NOMO-1 treated with DMSO at 0.1 percent for 48 hours (cell line): ENCODE results near the gene GSTA5.
"Not testable (repeated sequence)": the region's sequence is repeated elsewhere in the genome, so short reads cannot be mapped to it uniquely, and the experiment has no call there.

Source experiments
- DNase-seq: peaks from one replicate; lab custom pipeline; 2025; ENCODE audit not compliant: unreplicated experiment; lab: John Stamatoyannopoulos, UW

The GSTA5 gene

GRCh38 chr6:52840763-52841585 lies at the start of gene GSTA5:
Gene GSTA5, minus strand, starts transcription at chr6:52840813.
- no peak for DNase-seq

- no peak for DNase-seq
Measured at GRCh38 chr6:52890018-52890417, 49.4 kb upstream of the GSTA5 start.

GRCh38 chr6:52887910-52888524 lies 47.4 kb upstream of the GSTA5 start:
- no peak for DNase-seq

DNA sequence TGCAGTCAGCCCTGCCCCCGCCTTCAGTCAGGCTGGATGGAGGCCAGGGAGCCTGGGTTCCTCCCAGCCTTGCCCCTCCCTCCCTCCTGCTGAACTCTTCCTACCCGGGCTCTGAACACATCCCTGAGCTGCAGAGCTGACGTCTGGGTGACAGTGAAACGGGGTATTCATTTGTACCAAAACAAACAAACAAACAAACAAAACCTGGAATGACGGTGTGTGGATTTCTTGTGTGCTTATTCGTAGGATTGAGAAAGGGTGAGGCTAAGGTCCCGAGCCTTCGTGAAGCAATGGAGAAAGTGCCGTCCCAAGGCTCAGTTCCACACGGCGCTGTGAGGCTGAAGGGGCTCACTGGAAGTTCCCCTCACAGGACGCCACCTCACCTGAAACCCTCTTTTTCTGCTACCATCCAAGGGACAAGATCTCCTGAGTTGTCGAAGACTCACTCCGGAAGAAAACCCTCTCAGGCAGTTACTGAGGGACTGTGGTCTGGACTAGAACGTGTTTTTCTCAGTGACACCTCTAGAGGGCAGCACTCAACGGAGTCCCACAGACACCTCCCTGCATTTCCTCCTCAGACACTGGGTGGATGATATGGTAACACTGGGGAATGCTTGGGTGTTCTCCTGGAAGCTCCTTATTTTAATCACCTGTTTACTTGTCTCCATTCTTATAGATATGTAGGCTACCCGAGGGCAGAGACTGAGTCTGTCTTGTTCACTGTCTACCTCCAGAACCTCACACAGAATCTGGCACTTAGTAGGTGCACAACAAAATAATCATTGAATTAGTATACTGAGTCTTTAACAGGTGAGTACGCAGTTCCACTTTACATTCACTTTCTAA lies 41.6 kb upstream of the GSTA5 start:
- peak; percentile 70 for DNase-seq

DNA sequence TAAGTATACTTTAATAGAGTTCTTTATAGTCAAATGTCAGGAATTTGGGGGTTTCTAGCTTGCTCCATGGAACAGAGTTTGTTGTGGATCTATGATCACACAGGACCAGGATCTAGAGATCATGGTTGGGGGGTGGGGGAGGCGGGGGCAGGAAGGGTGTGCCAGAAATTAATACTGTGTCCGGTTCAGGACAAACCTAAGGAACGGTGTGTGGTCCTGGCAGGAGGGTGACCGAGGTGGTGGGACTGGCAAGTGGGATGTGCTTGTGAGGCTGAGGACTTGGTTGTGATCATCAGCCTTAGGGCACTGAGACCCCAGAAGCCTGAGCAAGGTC lies 41.0 kb upstream of the GSTA5 start:
- DNase-seq = no peak

DNA sequence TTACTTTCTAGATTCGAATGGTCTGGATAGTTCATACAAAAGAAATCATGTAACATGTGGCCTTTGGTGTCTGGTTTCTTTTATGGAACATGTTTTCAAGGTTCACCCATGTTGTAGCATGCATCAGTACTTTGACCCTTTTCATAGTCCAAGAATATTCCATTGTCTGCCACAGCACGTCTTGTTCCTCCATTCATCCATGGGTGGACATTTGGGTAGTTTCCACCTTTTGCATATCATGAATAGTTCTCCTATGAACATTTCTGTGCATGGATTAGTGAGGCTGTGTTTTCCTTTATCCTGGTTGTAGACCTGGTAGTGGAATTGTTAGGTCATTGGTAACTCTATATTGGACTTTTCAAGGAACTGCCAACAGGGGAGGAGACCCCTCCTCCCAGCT lies 37.2 kb upstream of the GSTA5 start:
- no peak for DNase-seq

GRCh38 chr6:52877168-52877567 lies 36.6 kb upstream of the GSTA5 start:
- DNase-seq = peak; percentile 19

- no peak for DNase-seq
Measured at GRCh38 chr6:52876056-52876787, 35.6 kb upstream of the GSTA5 start.

DNA sequence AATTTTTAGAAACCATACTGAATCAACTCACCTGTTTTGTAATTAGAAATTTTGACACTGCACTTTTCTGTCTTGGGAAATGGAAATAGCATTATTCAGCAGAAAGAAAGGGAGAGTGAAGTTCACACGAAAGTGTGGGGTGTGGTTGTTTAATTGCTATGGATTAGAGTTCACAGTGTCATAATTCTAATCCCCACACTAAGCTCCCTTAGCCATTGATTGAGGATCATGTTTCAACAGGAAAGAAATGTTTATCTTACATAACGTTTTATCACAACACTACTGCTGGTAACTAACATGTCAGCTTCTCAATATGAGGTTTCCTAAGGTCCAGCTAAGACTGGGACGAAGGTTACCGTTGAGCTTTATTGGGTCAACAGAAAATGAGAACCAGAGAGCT lies 31.4 kb upstream of the GSTA5 start:
- no peak for DNase-seq

DNA sequence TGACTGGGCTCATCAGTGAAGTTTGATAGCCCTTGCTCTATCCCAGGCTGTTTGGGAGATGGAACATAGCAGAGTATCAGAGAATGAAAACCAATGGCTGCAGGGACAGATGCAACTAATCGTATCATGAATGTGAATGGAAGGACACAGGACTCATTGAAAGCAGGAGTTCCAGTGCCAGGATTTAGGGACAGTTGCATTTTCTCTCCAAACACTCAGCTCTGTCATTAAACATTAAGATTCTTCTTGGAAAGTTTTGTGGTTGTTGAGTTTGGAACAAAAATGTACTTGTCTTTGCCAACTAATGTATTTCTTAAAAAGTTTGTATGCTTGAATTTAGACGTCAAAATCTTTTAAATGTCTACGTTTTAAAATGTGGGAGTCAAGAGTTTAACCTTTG lies 31.0 kb upstream of the GSTA5 start:
- DNase-seq = no peak

DNA sequence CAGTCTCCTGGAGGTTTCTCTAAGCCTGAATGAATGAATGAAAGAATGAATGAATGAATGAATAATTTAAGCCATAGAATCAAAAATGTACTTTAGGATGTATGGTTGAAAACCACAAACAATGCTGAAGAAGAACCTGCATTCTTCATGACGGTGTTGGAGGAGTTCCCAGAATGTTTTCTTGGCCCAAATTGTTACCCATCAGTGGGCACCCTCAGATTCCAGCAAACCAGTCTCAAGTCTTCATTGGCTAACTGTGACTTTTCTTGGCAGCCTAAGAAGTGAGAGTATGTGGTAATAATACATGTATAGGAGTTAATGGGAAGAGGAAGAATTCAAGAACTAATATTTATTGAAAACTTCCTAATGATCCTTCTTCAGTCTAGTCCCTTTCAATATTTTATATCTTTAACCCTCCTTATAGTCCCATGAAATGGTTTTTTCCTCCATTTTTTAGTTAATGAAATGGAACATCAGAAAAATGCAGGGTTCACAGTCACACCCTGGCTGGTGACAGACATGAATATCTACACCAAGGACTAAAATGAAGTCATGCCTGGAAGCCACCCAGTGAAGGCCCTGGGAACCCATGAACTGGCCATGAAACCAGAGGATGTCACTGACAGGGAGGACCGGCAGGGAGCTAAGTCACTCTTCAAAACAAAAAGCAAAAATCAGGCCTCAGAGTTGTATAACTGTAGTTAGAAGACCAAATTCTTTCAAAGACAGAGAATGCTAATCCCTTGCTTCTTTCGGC lies 29.9 kb upstream of the GSTA5 start:
- DNase-seq = not testable (repeated sequence)

GRCh38 chr6:52868899-52869298 lies 28.3 kb upstream of the GSTA5 start:
- DNase-seq = not testable (repeated sequence)

DNA sequence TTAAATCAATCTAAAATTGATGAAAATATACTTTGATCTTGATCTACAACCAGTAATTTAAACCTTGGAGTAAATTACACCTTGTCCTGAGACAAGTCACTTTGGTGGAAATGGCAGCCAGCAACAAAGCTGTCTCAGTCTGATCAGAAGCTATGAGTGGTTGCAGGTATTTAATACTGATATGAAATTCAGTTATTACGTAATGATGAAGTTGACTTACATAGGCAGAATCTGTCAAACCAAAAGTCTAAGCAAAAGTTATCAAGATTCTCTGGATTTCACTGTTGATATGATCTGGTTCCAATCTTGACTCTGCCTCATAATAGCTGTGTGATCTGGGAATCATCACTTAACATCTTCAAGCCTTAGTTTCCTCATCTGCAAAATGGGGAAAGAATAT lies 27.6 kb upstream of the GSTA5 start:
- DNase-seq = no peak

DNA sequence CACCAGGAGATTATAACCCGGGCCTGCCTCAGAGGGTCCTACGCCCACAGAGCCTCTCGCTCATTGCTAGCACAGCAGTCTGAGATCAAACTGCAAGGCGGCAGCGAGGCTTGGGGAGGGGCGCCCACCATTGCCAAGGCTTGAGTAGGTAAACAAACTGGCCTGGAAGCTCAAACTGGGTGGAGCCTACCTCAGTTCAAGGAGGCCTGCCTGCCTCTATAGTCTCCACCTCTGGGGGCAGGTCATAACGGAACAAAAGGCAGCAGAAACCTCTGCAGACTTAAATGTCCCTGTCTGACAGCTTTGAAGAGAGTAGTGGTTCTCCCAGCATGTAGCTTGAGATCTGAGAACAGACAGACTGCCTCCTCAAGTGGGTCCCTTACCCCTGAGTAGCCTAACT lies 20.5 kb upstream of the GSTA5 start:
- not testable (repeated sequence) for DNase-seq

DNA sequence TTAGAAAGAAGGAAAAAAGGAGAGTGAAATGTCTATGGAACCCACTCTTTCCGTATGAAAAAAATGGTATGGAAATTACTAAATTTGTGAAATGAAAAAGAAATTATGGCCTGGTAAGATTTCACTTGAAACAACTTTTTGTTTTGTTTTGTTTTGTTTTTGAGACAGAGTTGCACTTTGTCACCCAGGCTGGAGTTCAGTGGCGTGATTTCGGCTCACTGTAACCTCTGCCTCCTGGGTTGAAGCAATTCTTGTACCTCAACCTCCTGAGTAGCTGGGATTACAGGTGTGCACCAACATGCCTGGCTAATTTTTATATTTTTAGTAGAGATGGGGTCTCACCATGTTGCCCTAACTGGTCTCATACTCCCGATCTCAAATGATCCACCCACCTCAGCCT lies 17.8 kb upstream of the GSTA5 start:
- no peak for DNase-seq

- DNase-seq = not testable (repeated sequence)
Measured at GRCh38 chr6:52856137-52856536, 15.5 kb upstream of the GSTA5 start.

- no peak for DNase-seq
Measured at GRCh38 chr6:52849137-52849536, 8.5 kb upstream of the GSTA5 start.

DNA sequence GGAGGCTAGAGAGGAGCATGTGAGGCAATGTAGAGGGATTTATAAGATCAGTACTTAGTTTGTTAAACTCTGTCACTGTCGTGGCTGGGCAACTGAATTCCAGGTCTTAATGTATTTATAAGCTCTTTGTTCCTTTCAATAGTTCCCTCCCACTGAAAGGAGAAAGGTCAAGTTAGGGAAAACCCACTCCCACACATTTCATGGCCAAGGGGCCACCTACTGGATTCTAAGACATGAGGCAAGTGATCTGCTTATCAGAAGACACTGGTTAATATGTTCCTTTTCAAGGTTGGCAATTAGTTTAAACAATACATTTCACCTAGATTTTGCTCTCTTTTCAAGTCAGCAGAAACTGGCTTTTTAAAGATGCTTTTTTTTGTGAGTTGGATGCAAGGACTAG lies 5.4 kb upstream of the GSTA5 start:
- no peak for DNase-seq

- no peak for DNase-seq
Measured at GRCh38 chr6:52843605-52844004, 3.0 kb upstream of the GSTA5 start.
